HEK293 (cell line): ENCODE measurements around the gene LIX1L.

Source experiments
- ZNF274 ChIP-seq, 2 experiments: fragments of 200-500 bp in 1 of 2; fragments of 450-650 bp in 1 of 2; sonication (Bioruptor generic) in 1 of 2; formaldehyde crosslinking in 1 of 2; IDR thresholded peaks; 2 replicates each; pipeline versions ENCODE4 v1.5.1 to v1.6.1; 2014 to 2016; ENCODE audit warnings: borderline replicate concordance in 1 of 2, inconsistent platforms in 1 of 2, low read length in 1 of 2, missing biosample characterization in 1 of 2, missing genetic modification characterization in 1 of 2
- ZNF624 ChIP-seq: fragments of 450-650 bp; formaldehyde crosslinking; IDR thresholded peaks from 2 replicates; pipeline ENCODE4 v1.5.1; 2017; ENCODE audit warnings: missing biosample characterization, missing genetic modification characterization
- TF ChIP-seq, protein P1 (sequence below): fragments of 450-650 bp; formaldehyde crosslinking; IDR thresholded peaks from 2 replicates; pipeline ENCODE4 v1.5.1; 2016; ENCODE audit warnings: missing biosample characterization, missing genetic modification characterization, low read depth
- TF ChIP-seq, protein P2 (sequence below): fragments of 450-650 bp; formaldehyde crosslinking; conservative IDR thresholded peaks from 2 replicates; pipeline ENCODE4 v1.5.1; 2016; ENCODE audit warnings: low read depth, missing biosample characterization, missing genetic modification characterization
- TF ChIP-seq, protein P3 (sequence below): fragments of 450-650 bp; formaldehyde crosslinking; IDR thresholded peaks from 2 replicates; pipeline ENCODE4 v1.5.1; 2016; ENCODE audit warnings: missing biosample characterization, missing genetic modification characterization

DNA sequence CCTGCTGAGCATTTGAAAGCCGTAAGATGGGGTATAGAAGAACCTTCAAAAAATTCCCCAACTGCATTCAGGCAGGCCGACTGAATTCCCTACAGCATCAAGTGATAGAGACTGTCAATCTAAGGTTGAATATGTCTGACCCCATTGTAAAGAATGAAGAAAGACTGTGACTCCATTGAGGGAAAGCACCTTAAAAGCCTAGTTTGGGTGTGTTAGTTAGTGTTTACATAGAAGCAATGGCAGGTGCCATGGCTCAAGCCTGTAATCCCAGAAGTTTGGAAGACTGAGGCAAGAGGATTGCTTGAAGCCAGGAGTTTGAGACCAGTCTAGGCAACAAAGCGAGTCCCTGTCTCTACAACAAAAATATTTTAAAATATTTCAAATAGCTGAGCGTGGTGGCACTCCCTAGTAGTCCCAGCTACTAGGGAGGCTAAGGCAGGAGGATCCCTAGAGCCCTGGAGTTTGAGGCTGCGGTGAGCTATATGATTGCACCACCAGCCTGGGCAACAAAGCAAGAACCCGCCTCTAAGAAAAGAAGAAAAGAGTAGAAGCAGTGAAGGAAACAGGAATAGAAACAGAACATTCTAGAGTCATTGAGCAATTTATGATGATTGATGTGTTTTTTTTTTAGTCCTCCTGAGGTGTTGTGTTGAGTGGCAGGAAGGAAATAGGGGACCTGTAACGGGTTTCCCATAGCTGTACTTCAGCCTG lies 22.1 kb upstream of the LIX1L start:
- TF ChIP-seq, protein P1, sequence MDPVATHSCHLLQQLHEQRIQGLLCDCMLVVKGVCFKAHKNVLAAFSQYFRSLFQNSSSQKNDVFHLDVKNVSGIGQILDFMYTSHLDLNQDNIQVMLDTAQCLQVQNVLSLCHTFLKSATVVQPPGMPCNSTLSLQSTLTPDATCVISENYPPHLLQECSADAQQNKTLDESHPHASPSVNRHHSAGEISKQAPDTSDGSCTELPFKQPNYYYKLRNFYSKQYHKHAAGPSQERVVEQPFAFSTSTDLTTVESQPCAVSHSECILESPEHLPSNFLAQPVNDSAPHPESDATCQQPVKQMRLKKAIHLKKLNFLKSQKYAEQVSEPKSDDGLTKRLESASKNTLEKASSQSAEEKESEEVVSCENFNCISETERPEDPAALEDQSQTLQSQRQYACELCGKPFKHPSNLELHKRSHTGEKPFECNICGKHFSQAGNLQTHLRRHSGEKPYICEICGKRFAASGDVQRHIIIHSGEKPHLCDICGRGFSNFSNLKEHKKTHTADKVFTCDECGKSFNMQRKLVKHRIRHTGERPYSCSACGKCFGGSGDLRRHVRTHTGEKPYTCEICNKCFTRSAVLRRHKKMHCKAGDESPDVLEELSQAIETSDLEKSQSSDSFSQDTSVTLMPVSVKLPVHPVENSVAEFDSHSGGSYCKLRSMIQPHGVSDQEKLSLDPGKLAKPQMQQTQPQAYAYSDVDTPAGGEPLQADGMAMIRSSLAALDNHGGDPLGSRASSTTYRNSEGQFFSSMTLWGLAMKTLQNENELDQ (tag by site-specific recombination) = no peak
- TF ChIP-seq ZNF624 (tag by site-specific recombination) (no peak), ZNF274 (IDR thresholded peaks at IDR 0.05; ENCODE audit: low read length) (no peak), ZNF274 (tag by site-specific recombination; IDR thresholded peaks at IDR 0.05; ENCODE audit: borderline replicate concordance) (no peak)
- TF ChIP-seq, protein P2, sequence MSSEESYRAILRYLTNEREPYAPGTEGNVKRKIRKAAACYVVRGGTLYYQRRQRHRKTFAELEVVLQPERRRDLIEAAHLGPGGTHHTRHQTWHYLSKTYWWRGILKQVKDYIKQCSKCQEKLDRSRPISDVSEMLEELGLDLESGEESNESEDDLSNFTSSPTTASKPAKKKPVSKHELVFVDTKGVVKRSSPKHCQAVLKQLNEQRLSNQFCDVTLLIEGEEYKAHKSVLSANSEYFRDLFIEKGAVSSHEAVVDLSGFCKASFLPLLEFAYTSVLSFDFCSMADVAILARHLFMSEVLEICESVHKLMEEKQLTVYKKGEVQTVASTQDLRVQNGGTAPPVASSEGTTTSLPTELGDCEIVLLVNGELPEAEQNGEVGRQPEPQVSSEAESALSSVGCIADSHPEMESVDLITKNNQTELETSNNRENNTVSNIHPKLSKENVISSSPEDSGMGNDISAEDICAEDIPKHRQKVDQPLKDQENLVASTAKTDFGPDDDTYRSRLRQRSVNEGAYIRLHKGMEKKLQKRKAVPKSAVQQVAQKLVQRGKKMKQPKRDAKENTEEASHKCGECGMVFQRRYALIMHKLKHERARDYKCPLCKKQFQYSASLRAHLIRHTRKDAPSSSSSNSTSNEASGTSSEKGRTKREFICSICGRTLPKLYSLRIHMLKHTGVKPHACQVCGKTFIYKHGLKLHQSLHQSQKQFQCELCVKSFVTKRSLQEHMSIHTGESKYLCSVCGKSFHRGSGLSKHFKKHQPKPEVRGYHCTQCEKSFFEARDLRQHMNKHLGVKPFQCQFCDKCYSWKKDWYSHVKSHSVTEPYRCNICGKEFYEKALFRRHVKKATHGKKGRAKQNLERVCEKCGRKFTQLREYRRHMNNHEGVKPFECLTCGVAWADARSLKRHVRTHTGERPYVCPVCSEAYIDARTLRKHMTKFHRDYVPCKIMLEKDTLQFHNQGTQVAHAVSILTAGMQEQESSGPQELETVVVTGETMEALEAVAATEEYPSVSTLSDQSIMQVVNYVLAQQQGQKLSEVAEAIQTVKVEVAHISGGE (tag by site-specific recombination) = no peak
- TF ChIP-seq, protein P3, sequence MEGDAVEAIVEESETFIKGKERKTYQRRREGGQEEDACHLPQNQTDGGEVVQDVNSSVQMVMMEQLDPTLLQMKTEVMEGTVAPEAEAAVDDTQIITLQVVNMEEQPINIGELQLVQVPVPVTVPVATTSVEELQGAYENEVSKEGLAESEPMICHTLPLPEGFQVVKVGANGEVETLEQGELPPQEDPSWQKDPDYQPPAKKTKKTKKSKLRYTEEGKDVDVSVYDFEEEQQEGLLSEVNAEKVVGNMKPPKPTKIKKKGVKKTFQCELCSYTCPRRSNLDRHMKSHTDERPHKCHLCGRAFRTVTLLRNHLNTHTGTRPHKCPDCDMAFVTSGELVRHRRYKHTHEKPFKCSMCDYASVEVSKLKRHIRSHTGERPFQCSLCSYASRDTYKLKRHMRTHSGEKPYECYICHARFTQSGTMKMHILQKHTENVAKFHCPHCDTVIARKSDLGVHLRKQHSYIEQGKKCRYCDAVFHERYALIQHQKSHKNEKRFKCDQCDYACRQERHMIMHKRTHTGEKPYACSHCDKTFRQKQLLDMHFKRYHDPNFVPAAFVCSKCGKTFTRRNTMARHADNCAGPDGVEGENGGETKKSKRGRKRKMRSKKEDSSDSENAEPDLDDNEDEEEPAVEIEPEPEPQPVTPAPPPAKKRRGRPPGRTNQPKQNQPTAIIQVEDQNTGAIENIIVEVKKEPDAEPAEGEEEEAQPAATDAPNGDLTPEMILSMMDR (tag by site-specific recombination) = no peak
